Measurements from ENCODE around the gene CPAMD8. TPM values are rescaled to one million over a fixed set of nuclear protein-coding genes. Genes with fewer than 3 reads are reported as not detected.
"Not testable (repeated sequence)": the region's sequence is repeated elsewhere in the genome, so short reads cannot be mapped to it uniquely, and the experiment has no call there.

CPAMD8 gene
- total and polyA plus RNA-seq, 2 of the 8 experiments (the other 6 are each of a cell fraction or from before 2014, with no cell fraction given), result 6.1 to 9.2 TPM

- H3K36me3 ChIP-seq (ENCODE audit: control insufficient read depth in 2 of 4, insufficient read depth in 4 of 4, low read length in 3 of 4); H4K20me1 ChIP-seq (replicated peaks in 1 of 2; ENCODE audit: control insufficient read depth in 1 of 2, insufficient read depth in 2 of 2, low read length in 2 of 2); H3K27me3 ChIP-seq (replicated peaks in 1 of 4; ENCODE audit: control insufficient read depth in 3 of 4, extremely low read depth in 1 of 4, insufficient read depth in 3 of 4, low read length in 3 of 4); H3K56ac ChIP-seq (replicated peaks; ENCODE audit: insufficient read length, low read depth, low read length); POLR2A ChIA-PET (ENCODE audit: partially characterized antibody); H4K5ac ChIP-seq (ENCODE audit: insufficient read length, low read depth, low read length); H3K14ac ChIP-seq (ENCODE audit: insufficient read length); H3K18ac ChIP-seq (ENCODE audit: extremely low read depth, low read length); H2BK15ac ChIP-seq (ENCODE audit: low read length); H2BK120ac ChIP-seq (replicated peaks; ENCODE audit: low read depth, low read length); CTCF ChIA-PET (ENCODE audit: partially characterized antibody); H3K79me1 ChIP-seq (ENCODE audit: low read depth, low read length); H3K9ac ChIP-seq (replicated peaks in 1 of 4; ENCODE audit: extremely low read depth in 1 of 4, low read depth in 3 of 4, low read length in 3 of 4); H3K23ac ChIP-seq (ENCODE audit: insufficient read length); H3K79me2 ChIP-seq (ENCODE audit: control insufficient read depth in 1 of 2, insufficient read depth in 2 of 2, low read length in 2 of 2); H2BK20ac ChIP-seq (ENCODE audit: low read length); DNase-seq (ENCODE audit: low read depth in 1 of 2, low spot score in 2 of 2); H2AFZ ChIP-seq (ENCODE audit: low read length); H4K91ac ChIP-seq (replicated peaks; ENCODE audit: insufficient read length, low read length); H2AK5ac ChIP-seq (ENCODE audit: low read depth, low read length); H3K4ac ChIP-seq (replicated peaks; ENCODE audit: insufficient read length, low read depth, low read length); H3K9me3 ChIP-seq (ENCODE audit: insufficient read depth in 2 of 2, low read depth in 1 of 2, low read length in 1 of 2); H2BK5ac ChIP-seq (ENCODE audit: low read depth, low read length); H3K4me1 ChIP-seq (replicated peaks in 1 of 4; ENCODE audit: control insufficient read depth in 3 of 4, insufficient read depth in 4 of 4, low read length in 3 of 4); H3K27ac ChIP-seq (ENCODE audit: low read depth, low read length); H2BK12ac ChIP-seq (ENCODE audit: low read depth, low read length); FAIRE-seq; H4K8ac ChIP-seq (ENCODE audit: extremely low read depth, insufficient read depth, low read length); H3K4me3 ChIP-seq (ENCODE audit: extremely low read depth in 1 of 4, insufficient read depth in 2 of 4, low read depth in 3 of 4, low read length in 4 of 4); H3K23me2 ChIP-seq (ENCODE audit: low read depth, low read length); H3K4me2 ChIP-seq (ENCODE audit: insufficient read depth in 1 of 2, low read depth in 2 of 2, low read length in 2 of 2): not testable (repeated sequence)
- WGBS, 2 experiments (ENCODE audit: extremely low coverage in 1 of 2, insufficient coverage in 1 of 2, insufficient read length in 1 of 2, insufficient replicate concordance in 2 of 2, low coverage in 1 of 2, low lambda C conversion rate in 2 of 2, missing lambda C conversion rate in 1 of 2), result 97% methylated on average over 7 of the region's 7 CpGs; no CpG with 5 or more reads in 1 of the 2 experiments
Measured at GRCh38 chr19:16940063-16940462, 86.5 kb downstream of the CPAMD8 start.

All from H1 (cell line).